Activated CD4-positive, alpha-beta T cell treated with anti-CD3 and anti-CD28 coated beads, Interleukin-2, amount 10 ng/mL, durations not matched to agents 7 days and 5 days (primary cell): ENCODE data around the gene RHBDL3. TPM values are rescaled to one million over a fixed set of nuclear protein-coding genes. Genes with fewer than 3 reads are reported as not detected.

Source experiments
- microRNA-seq: library from miRNA; unstranded; fragments of <30 nt; microRNA quantifications from one replicate; pipeline ENCODE4 v1.2.0, GENCODE V29; 2021; ENCODE audit warnings: borderline microRNAs expressed, borderline replicate concordance
- total RNA-seq, 2 experiments: library from RNA; stranded (reverse); gene quantifications; one replicate each; pipeline ENCODE4 v1.2.3, GENCODE V29; 2021

The RHBDL3 gene
- total RNA-seq, 2 experiments from 2014 or later: 0.67 to 0.69 TPM

Small RNA genes within 50 kb of the gene (microRNA-seq; reads per million reads assigned to microRNA genes)
- not detected for gene MIR632

Other genes starting within 250 kb of the RHBDL3 start
- gene RHOT1, start 123.3 kb upstream of the RHBDL3 start, total RNA-seq: 10 to 100 TPM; 26.4 to 33.6 TPM
- gene C17orf75, start 76.3 kb downstream of the RHBDL3 start, total RNA-seq: 10 to 100 TPM; 25.8 to 27.7 TPM
- gene ZNF207, start 84.3 kb downstream of the RHBDL3 start, total RNA-seq: 100 to 1,000 TPM; 249 to 278 TPM
- gene PSMD11, start 178.7 kb downstream of the RHBDL3 start, total RNA-seq: 10 to 100 TPM; 78.8 to 90.7 TPM
- 1 to 10 TPM; 4.1 to 4.6 TPM for gene CDK5R1, start 221.2 kb downstream of the RHBDL3 start, total RNA-seq